Keratinocyte (primary cell): ENCODE data around the gene ARPIN. TPM values are rescaled to one million over a fixed set of nuclear protein-coding genes. Genes with fewer than 3 reads are reported as not detected.

Experiments
- DNase-seq: peaks from one replicate; pipeline ENCODE4 v3.0.0-alpha.2; 2011; ENCODE audit warnings: low read depth, missing footprints, low spot score
- FAIRE-seq: peaks from 2 replicates; lab custom pipeline; 2011; peaks lifted over from hg19 to GRCh38; lab: Jason Lieb, UNC
- H2AFZ ChIP-seq: 2 replicates; pipeline ENCODE4 v1.6.0; 2012; ENCODE audit warnings: low read length, control low read depth, inconsistent platforms; ENCODE audit not compliant: control insufficient read depth
- H3K27ac ChIP-seq: 2 replicates; pipeline ENCODE4 v1.5.1; 2011; ENCODE audit warnings: low read length; ENCODE audit not compliant: control insufficient read depth, insufficient read depth
- H3K27me3 ChIP-seq: 3 replicates; pipeline ENCODE4 v1.6.0; 2011; ENCODE audit warnings: low read length; ENCODE audit not compliant: control insufficient read depth, insufficient read depth; ENCODE audit errors: extremely low read depth
- H3K36me3 ChIP-seq, 2 experiments: 2 replicates in 1 of 2; 3 replicates in 1 of 2; pipeline ENCODE4 v1.5.1; 2011; ENCODE audit warnings: low read length in 2 of 2, mild to moderate bottlenecking in 1 of 2; ENCODE audit not compliant: control insufficient read depth in 2 of 2, insufficient read depth in 2 of 2; ENCODE audit errors: extremely low read depth in 1 of 2
- H3K4me1 ChIP-seq: 3 replicates; pipeline ENCODE4 v1.5.1; 2011; ENCODE audit warnings: low read length; ENCODE audit not compliant: control insufficient read depth, insufficient read depth; ENCODE audit errors: extremely low read depth
- H3K4me2 ChIP-seq: 3 replicates; pipeline ENCODE4 v1.6.0; 2011; ENCODE audit warnings: low read depth, low read length; ENCODE audit not compliant: control insufficient read depth, insufficient read depth; ENCODE audit errors: extremely low read depth
- H3K4me3 ChIP-seq, 3 experiments: fragments of 200-600 bp in 1 of 3; sonication (generic) in 1 of 3; 2 replicates in 2 of 3; 3 replicates in 1 of 3; pipeline ENCODE4 v1.5.1; 2011 to 2016; ENCODE audit warnings: low read length in 3 of 3, mild to moderate bottlenecking in 3 of 3, control low read depth in 2 of 3, inconsistent platforms in 1 of 3, low read depth in 1 of 3, mixed read lengths in 1 of 3, mixed run types in 1 of 3, moderate library complexity in 1 of 3; ENCODE audit not compliant: control insufficient read depth in 2 of 3, insufficient read depth in 2 of 3; ENCODE audit errors: extremely low read depth in 1 of 3
- H3K79me2 ChIP-seq: 2 replicates; pipeline ENCODE4 v1.6.0; 2012; ENCODE audit warnings: low read length; ENCODE audit not compliant: control insufficient read depth, insufficient read depth
- H3K9ac ChIP-seq: 3 replicates; pipeline ENCODE4 v1.6.0; 2011; ENCODE audit warnings: low read length; ENCODE audit not compliant: control insufficient read depth, insufficient read depth; ENCODE audit errors: extremely low read depth
- H3K9me1 ChIP-seq: 3 replicates; pipeline ENCODE4 v1.6.0; 2011; ENCODE audit warnings: low read length; ENCODE audit not compliant: control insufficient read depth, insufficient read depth; ENCODE audit errors: extremely low read depth
- H3K9me3 ChIP-seq: 2 replicates; pipeline ENCODE4 v1.5.1; 2012; ENCODE audit warnings: low read depth, low read length; ENCODE audit not compliant: control insufficient read depth
- H4K20me1 ChIP-seq: 3 replicates; pipeline ENCODE4 v1.6.0; 2011; ENCODE audit warnings: low read length; ENCODE audit not compliant: control insufficient read depth, insufficient read depth; ENCODE audit errors: extremely low read depth
- CTCF ChIP-seq, 3 experiments: IDR thresholded peaks in 1 of 3; conservative IDR thresholded peaks in 1 of 3; optimal IDR thresholded peaks in 1 of 3; 2 replicates in 2 of 3; 3 replicates in 1 of 3; pipeline versions ENCODE3 to v1.5.1; 2011; ENCODE audit warnings: low read length in 3 of 3, mild to moderate bottlenecking in 3 of 3, moderate library complexity in 2 of 3, control low read depth in 1 of 3, inconsistent platforms in 1 of 3; ENCODE audit not compliant: insufficient read depth in 2 of 3; ENCODE audit errors: extremely low read depth in 1 of 3
- EZH2 ChIP-seq: IDR thresholded peaks from one replicate; pipeline ENCODE4 v1.6.1; 2012; ENCODE audit warnings: inconsistent platforms, mild to moderate bottlenecking, low read length, moderate library complexity
- dilution Hi-C: fragments of 300-500 bp; cut with MboI; formaldehyde crosslinking; loops from one replicate; pipeline ENCODE4 v1.7.0; 2020; ENCODE audit warnings: low sequenced_read_pairs; ENCODE audit not compliant: extremely low pct_ligation_motif_present
- polyA plus RNA-seq, 5 experiments: library from polyadenylated mRNA; depleted of rRNA in 3 of 5; stranded (reverse) in 3 of 5; stranded (forward) in 1 of 5; unstranded in 1 of 5; fragments of >200 nt; gene quantifications; 1 replicate in 1 of 5; 2 replicates in 3 of 5; 3 replicates in 1 of 5; pipeline versions ENCODE4 v1.2.1 to v1.2.3, GENCODE V29; 2011 to 2012; ENCODE audit warnings: missing spikeins in 2 of 5, low read depth in 1 of 5, low replicate concordance in 1 of 5

Gene ARPIN
- polyA plus RNA-seq, 1 donor (not counting 4 experiments of a cell fraction or from before 2014, with no cell fraction given), result 9.0 TPM

GRCh38 chr15:89864958-89865739 is 47.6 kb downstream of the ARPIN start:
- Histone ChIP-seq H3K27ac (no peak overlapping the region), H4K20me1 (no peaks in the 10 kb centered on the region), H3K9me1 (no peaks in the 10 kb centered on the region), H3K79me2 (no peaks in the 10 kb centered on the region), H3K4me2 (no peak overlapping the region), H3K27me3 (no peaks in the 10 kb centered on the region), H2AFZ (no peak overlapping the region), H3K36me3 (peaks cover 9 to 15% of the 10 kb centered on the region in 2 experiments), H3K4me1 (no peaks in the 10 kb centered on the region), H3K9me3 (no peaks in the 10 kb centered on the region), H3K4me3 (no peak overlapping the region), H3K9ac (no peak overlapping the region)
- DNase-seq (no peak), FAIRE-seq (no peak)
- TF ChIP-seq EZH2, result no peak
- TF ChIP-seq CTCF (optimal IDR thresholded peaks at IDR 0.05 in 1 of 3, IDR thresholded peaks at IDR 0.05 in 1 of 3, conservative IDR thresholded peaks at IDR 0.05 in 1 of 3; ENCODE audit: extremely low read depth in 1 of 3, insufficient read depth in 2 of 3, low read length in 3 of 3), result peak in 1 of 3 experiments; percentile 5
- dilution Hi-C loops, result loop anchor here (25.0 kb wide), 1 partner anchor 103 kb away; the partner anchor contains the start of gene MESP1

- dilution Hi-C loops, result loop anchor here (25.0 kb wide), 1 partner anchor 102 kb away; the partner anchor contains the start of gene MESP1
- no peak overlapping the region for H3K4me2 ChIP-seq
- H3K9me3 ChIP-seq, result no peaks in the 10 kb centered on the region
- H3K36me3 ChIP-seq, result peaks cover 10 to 18% of the 10 kb centered on the region in 2 experiments
- no peaks in the 10 kb centered on the region for H3K4me1 ChIP-seq
- no peak overlapping the region for H3K9ac ChIP-seq
- no peaks in the 10 kb centered on the region for H3K9me1 ChIP-seq
- no peak overlapping the region for H2AFZ ChIP-seq
- FAIRE-seq, result no peak
- DNase-seq, result no peak
- no peak overlapping the region for H3K27ac ChIP-seq
- H3K27me3 ChIP-seq, result no peaks in the 10 kb centered on the region
- no peaks in the 10 kb centered on the region for H3K79me2 ChIP-seq
- TF ChIP-seq CTCF (optimal IDR thresholded peaks at IDR 0.05 in 1 of 3, IDR thresholded peaks at IDR 0.05 in 1 of 3, conservative IDR thresholded peaks at IDR 0.05 in 1 of 3; ENCODE audit: extremely low read depth in 1 of 3, insufficient read depth in 2 of 3, low read length in 3 of 3) (no peak), EZH2 (no peak)
- H3K4me3 ChIP-seq, result no peak overlapping the region
- no peaks in the 10 kb centered on the region for H4K20me1 ChIP-seq
Measured at GRCh38 chr15:89863918-89864317, 48.8 kb downstream of the ARPIN start.
